CD14-positive monocyte (primary cell): ENCODE results near the gene SLCO3A1. TPM values are rescaled to one million over a fixed set of nuclear protein-coding genes. Genes with fewer than 3 reads are reported as not detected.

ENCODE experiments used
- DNase-seq, 3 donors: peaks; one replicate each; pipeline ENCODE4 v3.0.0-alpha.2; 2011 to 2022
- H2AFZ ChIP-seq: 2 replicates; pipeline ENCODE4 v1.6.0; 2012; ENCODE audit warnings: mild to moderate bottlenecking, low read depth, low read length, inconsistent platforms; ENCODE audit not compliant: insufficient read depth, poor library complexity, severe bottlenecking
- H3K27ac ChIP-seq, 2 donors: 1 replicate in 1 of 2; 2 replicates in 1 of 2; pipeline ENCODE4 v1.5.1; 2012 to 2013; ENCODE audit warnings: low read length in 2 of 2, control low read depth in 1 of 2, inconsistent platforms in 1 of 2, low read depth in 1 of 2, mild to moderate bottlenecking in 1 of 2
- H3K27me3 ChIP-seq, 2 donors: one replicate each; pipeline versions ENCODE4 v1.6.0 to v1.6.1; 2011 to 2013; ENCODE audit warnings: low read length in 2 of 2; ENCODE audit not compliant: control insufficient read depth in 2 of 2, insufficient read depth in 2 of 2
- H3K36me3 ChIP-seq, 2 donors: replicated peaks in 1 of 2; 1 replicate in 1 of 2; 2 replicates in 1 of 2; pipeline versions ENCODE4 v1.5.1 to v1.6.1; 2012 to 2013; ENCODE audit warnings: low read length in 2 of 2, control low read depth in 1 of 2, inconsistent platforms in 1 of 2, mild to moderate bottlenecking in 1 of 2; ENCODE audit not compliant: insufficient read depth in 2 of 2, control insufficient read depth in 1 of 2
- H3K4me1 ChIP-seq, 2 donors: 1 replicate in 1 of 2; 2 replicates in 1 of 2; pipeline versions ENCODE4 v1.5.1 to v1.6.1; 2012 to 2013; ENCODE audit warnings: low read length in 2 of 2, control low read depth in 1 of 2, inconsistent platforms in 1 of 2, mild to moderate bottlenecking in 1 of 2, moderate library complexity in 1 of 2; ENCODE audit not compliant: insufficient read depth in 2 of 2, control insufficient read depth in 1 of 2
- H3K4me2 ChIP-seq: replicated peaks from 2 replicates; pipeline ENCODE3; 2012; ENCODE audit warnings: low read length, moderate library complexity, mild to moderate bottlenecking; ENCODE audit not compliant: poor library complexity, severe bottlenecking; ENCODE audit errors: extremely low read depth
- H3K4me3 ChIP-seq, 3 experiments: fragments of 200-600 bp in 1 of 3; sonication (generic) in 1 of 3; replicated peaks in 1 of 3; 1 replicate in 2 of 3; 2 replicates in 1 of 3; pipeline ENCODE4 v1.5.1; 2011 to 2013; ENCODE audit warnings: low read length in 3 of 3, mild to moderate bottlenecking in 3 of 3, control low read depth in 2 of 3, low read depth in 2 of 3, inconsistent platforms in 1 of 3, moderate library complexity in 1 of 3
- H3K79me2 ChIP-seq: 2 replicates; pipeline ENCODE4 v1.6.0; 2012; ENCODE audit warnings: mild to moderate bottlenecking, control low read depth, inconsistent platforms, low read length, moderate library complexity; ENCODE audit not compliant: insufficient read depth
- H3K9ac ChIP-seq: 2 replicates; pipeline ENCODE4 v1.6.0; 2017; ENCODE audit warnings: low read length, mild to moderate bottlenecking; ENCODE audit not compliant: insufficient read depth, poor library complexity, severe bottlenecking
- H3K9me3 ChIP-seq, 2 donors: replicated peaks in 1 of 2; 1 replicate in 1 of 2; 2 replicates in 1 of 2; pipeline versions ENCODE4 v1.5.1 to v1.6.1; 2012 to 2013; ENCODE audit warnings: low read length in 2 of 2, control low read depth in 1 of 2; ENCODE audit not compliant: control insufficient read depth in 1 of 2, insufficient read depth in 1 of 2
- H4K20me1 ChIP-seq: 2 replicates; pipeline ENCODE4 v1.6.0; 2012; ENCODE audit warnings: mild to moderate bottlenecking, low read length, control low read depth, moderate library complexity; ENCODE audit not compliant: insufficient read depth
- H3K27ac Mint-ChIP-seq, 7 donors: one replicate each; pipeline ENCODE4 v1.8.0; 2020; ENCODE audit warnings: mild to moderate bottlenecking in 7 of 7, mixed read lengths in 7 of 7, moderate library complexity in 6 of 7, inconsistent platforms in 2 of 7
- H3K27me3 Mint-ChIP-seq, 3 donors: one replicate each; pipeline ENCODE4 v1.8.0; 2021 to 2022; ENCODE audit warnings: low read depth in 3 of 3, mild to moderate bottlenecking in 3 of 3, mixed read lengths in 3 of 3, moderate library complexity in 3 of 3, inconsistent platforms in 1 of 3
- H3K36me3 Mint-ChIP-seq, 2 donors: one replicate each; pipeline ENCODE4 v1.8.0; 2020; ENCODE audit warnings: mixed read lengths in 2 of 2, inconsistent platforms in 1 of 2, mild to moderate bottlenecking in 1 of 2
- H3K4me1 Mint-ChIP-seq: one replicate; pipeline ENCODE4 v1.8.0; 2020; ENCODE audit warnings: mild to moderate bottlenecking, mixed read lengths
- H3K4me3 Mint-ChIP-seq, 2 donors: one replicate each; pipeline ENCODE4 v1.8.0; 2020; ENCODE audit warnings: mild to moderate bottlenecking in 2 of 2, mixed read lengths in 2 of 2, moderate library complexity in 1 of 2
- H3K9me3 Mint-ChIP-seq, 7 donors: one replicate each; pipeline ENCODE4 v1.8.0; 2020 to 2022; ENCODE audit warnings: mixed read lengths in 7 of 7, mild to moderate bottlenecking in 6 of 7, moderate library complexity in 6 of 7, inconsistent platforms in 2 of 7
- CTCF ChIP-seq: fragments of 200-600 bp; IDR thresholded peaks from one replicate; pipeline ENCODE4 v1.8.0; 2022; ENCODE audit warnings: antibody characterized with exemption, mild to moderate bottlenecking
- WGBS: methylation state at CpG from one replicate; pipeline ENCODE4 v1.1.5; 2013; ENCODE audit warnings: missing lambda C conversion rate; ENCODE audit not compliant: insufficient coverage; 5-methylcytosine and 5-hydroxymethylcytosine counted together
- intact Hi-C, 2 donors: fragments of 100-400 bp; cut with micrococcal nuclease; formaldehyde crosslinking; loops; one replicate each; pipeline versions ENCODE4 v1.15.0 to v1.15.1; 2023
- polyA plus RNA-seq, 3 donors: library from polyadenylated mRNA; depleted of rRNA in 1 of 3; unstranded in 2 of 3; stranded (reverse) in 1 of 3; fragments of 300-500 nt in 2 of 3; fragments of >200 nt in 1 of 3; fragmentation: Illumina TruSeq in 2 of 3; gene quantifications; 1 replicate in 2 of 3; 2 replicates in 1 of 3; pipeline ENCODE4 v1.2.3, GENCODE V29; 2012 to 2021

SLCO3A1 gene
- polyA plus RNA-seq, 3 donors, result 53.7 to 76.2 (median 62.8) TPM

GRCh38 chr15:91866971-91867372, 13.5 kb downstream of the SLCO3A1 start:
- H3K27me3 ChIP-seq, result no peaks in the 10 kb centered on the region
- intact Hi-C loops, result loop anchor here (5.0 to 10.0 kb wide), 2 partner anchors 45 to 48 kb away; no protein-coding TSS in a partner anchor
- no peaks in the 10 kb centered on the region for H3K9me3 ChIP-seq
- no peak overlapping the region for H3K4me3 ChIP-seq
- no peak overlapping the region for H3K4me2 ChIP-seq
- no peak overlapping the region for H3K27ac ChIP-seq
- H3K4me1 Mint-ChIP-seq, result peaks cover 90% of the 10 kb centered on the region
- H3K79me2 ChIP-seq, result peaks cover 99% of the 10 kb centered on the region
- H3K9ac ChIP-seq, result no peak overlapping the region
- no peak for DNase-seq
- no peaks in the 10 kb centered on the region for H3K36me3 ChIP-seq
- H3K9me3 Mint-ChIP-seq, result peaks cover 0 to 2% (median 0%) of the 10 kb centered on the region in 7 donors
- peaks cover 15 to 33% of the 10 kb centered on the region in 2 donors for H3K36me3 Mint-ChIP-seq
- H3K4me1 ChIP-seq, result peaks cover 73 to 79% of the 10 kb centered on the region in 2 donors
- H2AFZ ChIP-seq, result no peak overlapping the region
- H3K4me3 Mint-ChIP-seq, result no peak overlapping the region
- peak overlapping the region in 4 of 7 donors; percentile 21 to 90 (median 52) for H3K27ac Mint-ChIP-seq
- TF ChIP-seq CTCF, result no peak
- H3K27me3 Mint-ChIP-seq, result no peaks in the 10 kb centered on the region
- whole genome bisulfite sequencing, result 95% methylated on average over 7 of the region's 8 CpGs
- H4K20me1 ChIP-seq, result peaks cover 84% of the 10 kb centered on the region

GRCh38 chr15:91867581-91868026, 14.1 kb downstream of the SLCO3A1 start:
- peaks cover 0 to 2% (median 0%) of the 10 kb centered on the region in 7 donors for H3K9me3 Mint-ChIP-seq
- no peaks in the 10 kb centered on the region for H3K27me3 Mint-ChIP-seq
- no peak overlapping the region for H3K4me3 Mint-ChIP-seq
- intact Hi-C loops, result loop anchor here (5.0 to 10.0 kb wide), 2 partner anchors 45 to 47 kb away; no protein-coding TSS in a partner anchor
- 67% methylated on average over 6 of the region's 8 CpGs for WGBS
- Histone ChIP-seq H3K4me3 (no peak overlapping the region), H3K9ac (no peak overlapping the region), H3K27ac (no peak overlapping the region), H4K20me1 (peaks cover 90% of the 10 kb centered on the region), H3K36me3 (peaks cover 0 to 2% of the 10 kb centered on the region in 2 donors), H3K79me2 (peaks cover 99% of the 10 kb centered on the region), H3K9me3 (no peaks in the 10 kb centered on the region), H2AFZ (no peak overlapping the region), H3K4me2 (no peak overlapping the region), H3K4me1 (peaks cover 73 to 79% of the 10 kb centered on the region in 2 donors), H3K27me3 (no peaks in the 10 kb centered on the region)
- TF ChIP-seq CTCF, result no peak
- peaks cover 15 to 34% of the 10 kb centered on the region in 2 donors for H3K36me3 Mint-ChIP-seq
- peak overlapping the region; percentile 33 to 75 (median 53) for H3K27ac Mint-ChIP-seq
- peak in 1 of 3 donors; percentile 45 for DNase-seq
- peaks cover 89% of the 10 kb centered on the region for H3K4me1 Mint-ChIP-seq
